Transverse colon (tissue), 4 donors: ENCODE results near the gene C17orf100.

Source experiments
- CTCF ChIP-seq, 5 experiments: fragments of 200-600 bp in 3 of 5; fragments of 450-650 bp in 2 of 5; sonication (generic) in 3 of 5; IDR thresholded peaks; 1 replicate in 2 of 5; 2 replicates in 3 of 5; pipeline ENCODE4 v1.5.1; 2016 to 2017; ENCODE audit warnings: antibody characterized with exemption in 5 of 5, inconsistent platforms in 3 of 5, mild to moderate bottlenecking in 2 of 5, moderate library complexity in 1 of 5
- POLR2AphosphoS5 ChIP-seq, 3 donors: sonication (generic); formaldehyde crosslinking; IDR thresholded peaks; one replicate each; pipeline ENCODE4 v1.6.1; 2016; ENCODE audit warnings: antibody characterized with exemption in 3 of 3

DNA sequence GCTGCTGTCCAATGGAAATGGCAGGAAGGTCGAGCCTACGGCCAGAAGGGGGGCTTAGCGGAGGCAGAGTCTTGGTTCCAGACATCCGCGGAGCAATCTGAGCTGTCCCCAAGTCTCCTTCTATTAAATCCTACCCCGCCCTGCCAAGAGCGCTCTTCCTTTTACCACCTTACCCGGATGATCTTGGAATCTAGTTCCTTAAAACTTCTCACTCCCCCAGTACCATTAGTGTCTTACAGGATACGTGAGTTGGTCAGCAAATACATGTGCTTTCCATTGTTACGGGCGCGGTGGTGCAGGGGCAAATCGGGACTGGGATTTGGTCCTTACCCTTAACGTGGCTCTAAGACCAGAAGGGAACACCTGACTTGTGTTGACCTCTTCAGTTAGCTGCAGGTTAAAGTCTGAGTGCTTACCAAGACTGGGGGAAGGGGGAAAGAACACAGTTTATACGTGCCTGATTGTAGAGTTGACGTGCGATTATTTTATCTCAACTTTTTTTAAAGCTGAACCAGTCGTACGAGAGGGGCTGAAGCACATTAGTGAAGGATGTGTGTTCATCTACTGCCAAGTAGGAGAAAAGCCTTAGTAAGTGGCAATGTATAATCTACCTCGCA is 10.2 kb upstream of the C17orf100 start:
- no peak for TF ChIP-seq CTCF (IDR thresholded peaks at IDR 0.05)
- no peak for TF ChIP-seq POLR2AphosphoS5 (IDR thresholded peaks at IDR 0.05)
